Measurements from ENCODE around the gene TPK1.
"Not testable (repeated sequence)": the region's sequence is repeated elsewhere in the genome, so short reads cannot be mapped to it uniquely, and the experiment has no call there.

Gene TPK1

DNA sequence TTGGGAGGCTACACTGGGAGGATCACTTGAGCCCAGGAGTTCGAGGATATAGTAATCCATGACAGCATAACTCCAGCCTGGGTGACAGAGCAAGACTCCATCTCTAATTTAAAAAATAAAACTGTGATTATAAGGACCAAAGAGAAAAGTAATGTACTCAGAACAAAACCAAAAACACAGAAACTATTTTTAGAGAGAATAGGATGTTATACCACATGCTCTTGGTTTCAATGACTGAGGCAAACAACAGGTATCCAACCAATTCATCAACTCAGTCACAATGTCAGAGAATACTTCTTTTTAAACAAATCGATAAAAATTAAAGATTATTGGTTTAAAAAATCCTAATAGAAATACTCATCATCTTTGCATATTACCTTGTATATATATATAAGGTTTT lies 186.7 kb downstream of the TPK1 start:
- in situ Hi-C loops (cut with MboI; ENCODE audit: low sequenced_read_pairs): no loop called here

DNA sequence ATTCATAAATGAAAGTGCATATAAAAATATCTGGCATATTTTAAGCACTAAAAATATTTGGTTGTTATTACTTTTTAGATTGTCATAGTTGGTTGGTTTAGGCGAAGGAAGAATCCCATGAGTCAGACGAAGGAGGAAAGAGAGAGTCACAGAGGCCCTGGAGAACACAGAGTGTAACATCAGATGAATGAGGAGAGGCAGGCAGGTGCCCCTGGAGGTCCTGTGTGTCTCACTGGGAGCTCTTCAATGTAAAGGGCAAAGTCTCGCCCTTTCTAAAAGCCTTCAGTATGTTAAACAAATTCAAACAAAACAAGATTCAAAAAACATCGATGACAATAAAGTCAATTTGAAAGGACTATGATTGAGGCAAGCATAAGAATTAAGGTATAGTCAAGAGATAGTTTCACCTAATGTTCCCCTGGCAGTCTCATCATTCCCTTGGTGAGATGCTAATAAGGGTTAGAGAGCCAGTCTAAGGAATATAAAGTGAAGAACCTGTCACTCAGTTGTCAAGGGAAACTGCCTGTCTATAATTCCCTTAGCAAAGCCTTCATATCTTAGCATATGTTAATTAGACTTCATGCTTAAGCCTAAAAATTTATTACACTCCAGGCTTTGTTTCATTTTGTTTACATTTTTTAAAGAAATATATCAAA lies 194.3 kb downstream of the TPK1 start:
- in situ Hi-C loops (cut with MboI; ENCODE audit: low sequenced_read_pairs): no loop called here

DNA sequence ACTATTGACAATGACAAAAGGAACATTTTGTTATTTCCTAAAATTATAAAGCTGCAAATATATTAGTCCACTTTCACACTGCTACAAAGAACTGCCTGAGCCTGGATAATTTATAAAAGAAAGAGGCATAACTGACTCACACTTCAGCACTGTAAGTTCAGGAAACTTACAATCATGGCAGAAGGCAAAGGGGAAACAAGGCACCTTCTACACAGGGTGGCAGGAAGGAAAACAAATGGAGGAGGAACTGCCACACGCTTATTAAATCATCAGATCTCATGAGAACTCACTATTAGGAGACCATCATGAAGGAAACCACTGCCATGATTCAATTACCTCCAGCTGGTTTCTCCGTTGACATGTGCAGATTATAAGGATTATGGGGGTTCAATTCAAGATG lies 203.1 kb downstream of the TPK1 start:
- in situ Hi-C loops (cut with MboI; ENCODE audit: low sequenced_read_pairs): no loop called here

DNA sequence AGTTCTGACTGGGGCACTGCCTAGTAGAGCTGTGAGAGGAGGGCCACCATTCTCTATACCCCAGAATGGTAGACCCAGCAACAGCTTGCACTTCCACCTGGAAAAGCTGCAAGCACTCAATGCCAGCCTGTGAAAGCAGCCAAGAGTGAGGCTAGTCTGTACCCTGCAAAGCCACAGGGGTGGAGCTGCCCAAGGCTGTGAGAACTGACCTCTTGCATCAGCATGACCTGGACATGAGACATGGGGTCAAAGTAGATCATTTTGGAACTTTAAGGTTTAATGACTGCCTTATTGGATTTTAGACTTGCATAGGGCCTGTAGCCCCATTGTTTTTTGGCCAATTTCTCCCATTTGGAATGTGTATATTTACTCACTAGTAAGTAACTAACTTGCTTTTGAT lies 206.3 kb downstream of the TPK1 start:
- in situ Hi-C loops (cut with MboI; ENCODE audit: low sequenced_read_pairs): no loop called here

DNA sequence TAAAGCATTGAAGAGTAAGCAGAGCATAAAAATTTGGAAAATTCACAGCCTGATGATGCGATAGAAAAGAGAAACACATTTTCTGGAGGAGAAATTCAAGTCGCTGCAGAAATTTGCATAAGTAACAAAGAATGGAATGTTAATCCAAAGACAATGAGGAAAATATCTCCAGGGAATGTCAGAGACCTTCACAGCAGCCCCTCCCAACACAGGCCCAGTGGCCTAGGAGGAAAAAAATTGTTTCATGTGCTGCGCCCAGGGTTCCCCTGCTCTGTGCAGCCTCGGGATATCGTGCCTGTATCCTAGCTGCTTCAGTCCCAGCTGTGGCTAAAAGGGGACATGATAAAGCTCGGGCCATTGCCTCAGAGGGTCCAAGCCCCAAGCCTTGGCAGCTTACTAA lies 206.8 kb downstream of the TPK1 start:
- in situ Hi-C loops (cut with MboI; ENCODE audit: low sequenced_read_pairs): no loop called here

DNA sequence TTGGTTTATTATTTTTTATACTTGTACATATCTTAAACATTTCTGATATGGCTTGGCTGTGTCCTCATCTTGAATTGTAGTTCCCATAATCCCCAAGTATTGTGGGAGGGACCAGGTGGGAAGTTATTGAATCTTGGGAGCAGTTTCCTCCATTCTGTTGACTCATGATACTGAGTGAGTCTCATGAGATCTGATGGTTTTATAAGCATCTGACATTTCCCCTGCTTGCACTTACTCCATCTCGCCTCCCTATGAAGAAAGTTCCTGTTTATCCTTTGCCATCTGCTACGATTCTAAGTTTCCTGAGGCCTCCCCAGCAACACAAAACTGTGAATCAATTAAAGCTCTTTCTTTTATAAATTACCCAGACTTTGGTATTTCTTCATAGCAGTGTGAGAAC lies 207.7 kb downstream of the TPK1 start:
- in situ Hi-C loops (cut with MboI; ENCODE audit: low sequenced_read_pairs): no loop called here

DNA sequence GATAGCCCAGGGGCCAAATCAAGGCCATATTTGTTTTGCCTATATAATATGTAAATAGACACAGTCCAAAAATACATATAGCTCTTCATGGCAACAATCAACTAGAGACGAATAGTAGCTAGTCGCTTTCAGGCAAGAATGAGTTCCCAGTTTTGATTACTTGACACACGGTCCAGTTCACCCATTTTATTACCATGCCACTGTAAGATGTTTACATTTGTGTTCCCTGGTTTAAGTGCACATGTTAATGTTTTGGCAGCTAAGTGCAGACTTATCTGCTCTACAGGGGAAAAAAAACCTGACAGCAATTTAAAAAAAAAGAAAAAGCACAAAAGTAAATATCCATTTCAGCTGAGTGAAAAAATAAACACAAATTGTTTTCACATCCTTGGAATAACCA lies 213.1 kb downstream of the TPK1 start:
- in situ Hi-C loops (cut with MboI; ENCODE audit: low sequenced_read_pairs): no loop called here

DNA sequence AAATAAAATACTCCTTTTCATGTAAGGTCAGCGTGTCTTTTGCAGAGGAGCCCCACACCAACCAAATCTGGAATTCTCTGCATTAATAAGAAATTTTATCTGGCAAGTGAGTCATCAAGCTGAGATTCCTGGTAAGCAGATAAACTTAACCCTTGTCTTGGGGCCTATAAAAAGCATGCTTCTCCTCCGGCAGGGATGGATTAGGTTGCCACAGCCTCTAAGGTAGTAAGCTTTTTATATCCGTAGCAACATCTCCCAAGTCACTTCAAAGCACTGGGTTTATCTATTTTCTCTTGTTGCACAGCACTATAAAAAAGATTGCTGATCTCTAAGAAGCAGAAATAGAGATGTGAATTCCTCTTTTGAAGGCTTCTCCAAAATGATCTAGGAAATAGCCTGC lies 229.6 kb downstream of the TPK1 start:
- in situ Hi-C loops (cut with MboI; ENCODE audit: low sequenced_read_pairs): no loop called here

DNA sequence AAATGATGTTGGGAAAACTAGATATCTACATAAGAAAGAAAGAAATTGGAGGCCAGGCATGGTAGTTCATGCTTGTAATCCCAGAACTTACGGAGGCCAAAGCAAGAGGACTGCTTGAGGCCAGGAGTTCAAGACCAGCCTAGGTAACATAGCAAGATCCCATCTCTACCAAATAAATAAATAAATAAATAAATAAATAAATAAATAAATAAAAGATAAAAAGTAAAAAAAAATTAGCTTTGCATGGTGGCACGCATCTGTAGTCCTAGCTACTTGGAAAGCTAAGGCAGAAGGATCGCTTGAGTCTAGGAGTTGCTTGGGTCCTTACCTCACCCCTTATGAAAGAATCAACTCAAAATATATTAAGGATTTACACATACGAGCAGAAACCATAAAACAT lies 238.9 kb downstream of the TPK1 start:
- in situ Hi-C loops (cut with MboI; ENCODE audit: low sequenced_read_pairs): no loop called here

DNA sequence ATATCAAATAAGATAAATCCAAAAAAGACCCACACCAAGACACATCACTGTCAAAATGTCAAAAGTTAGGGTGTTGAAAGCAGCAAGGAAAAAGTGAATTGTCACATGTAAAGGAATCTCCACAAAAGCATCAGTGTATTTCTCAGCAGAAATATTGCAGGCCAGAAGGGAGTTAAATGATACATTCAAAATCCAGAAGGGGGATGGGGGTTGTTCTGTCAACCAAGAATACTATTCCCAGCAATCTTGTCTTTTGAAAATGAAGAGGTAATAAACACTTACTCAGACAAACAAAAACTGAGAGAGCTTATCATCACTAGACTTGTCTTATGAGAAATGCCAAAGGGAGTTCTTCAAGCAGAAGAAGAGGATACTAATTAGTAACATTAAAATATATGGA lies 241.3 kb downstream of the TPK1 start:
- in situ Hi-C loops (cut with MboI; ENCODE audit: low sequenced_read_pairs): no loop called here

DNA sequence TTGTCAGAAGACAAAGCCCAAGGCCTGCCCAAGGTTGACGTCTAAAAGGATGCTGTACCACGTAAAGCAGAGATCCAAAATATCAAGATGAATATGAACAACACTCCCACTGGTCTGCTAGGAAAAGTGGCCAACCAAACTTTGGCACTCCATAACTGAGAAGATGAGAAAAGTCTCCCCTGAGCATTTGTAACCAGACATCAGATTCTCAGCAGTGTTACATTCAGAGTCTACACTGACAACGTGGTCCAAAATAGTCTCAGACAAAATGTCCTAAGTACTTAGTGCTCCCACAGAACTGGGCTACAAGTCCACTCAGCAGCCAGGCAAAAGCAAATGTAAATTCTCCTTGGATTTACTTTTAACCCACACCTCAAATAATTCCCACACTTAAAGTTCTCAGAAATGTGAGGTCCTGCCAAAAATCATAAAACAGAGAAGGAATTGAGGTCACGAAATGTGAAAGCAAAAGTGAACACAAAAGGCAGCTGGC lies 247.2 kb downstream of the TPK1 start:
- in situ Hi-C loops (cut with MboI; ENCODE audit: low sequenced_read_pairs): no loop called here

DNA sequence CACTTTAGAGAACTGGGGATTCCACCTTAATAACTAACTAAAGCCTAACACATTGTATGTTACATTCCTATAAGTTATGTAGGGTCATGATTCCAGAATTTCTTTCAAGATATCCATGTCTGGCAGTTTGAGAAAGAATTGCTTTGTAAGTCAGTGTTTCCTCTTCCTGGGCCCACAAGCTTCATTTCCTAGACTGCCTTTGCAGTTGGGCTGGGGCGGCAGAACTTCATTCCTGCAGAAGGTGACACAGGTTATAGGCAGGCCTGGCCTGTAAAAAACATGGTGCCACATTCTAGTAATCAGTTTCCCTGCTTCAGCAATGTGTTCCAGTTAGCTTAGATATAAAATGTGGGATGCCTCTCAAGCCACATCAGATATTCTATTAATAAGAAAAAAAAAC lies 248.2 kb downstream of the TPK1 start:
- in situ Hi-C loops (cut with MboI; ENCODE audit: low sequenced_read_pairs): no loop called here

DNA sequence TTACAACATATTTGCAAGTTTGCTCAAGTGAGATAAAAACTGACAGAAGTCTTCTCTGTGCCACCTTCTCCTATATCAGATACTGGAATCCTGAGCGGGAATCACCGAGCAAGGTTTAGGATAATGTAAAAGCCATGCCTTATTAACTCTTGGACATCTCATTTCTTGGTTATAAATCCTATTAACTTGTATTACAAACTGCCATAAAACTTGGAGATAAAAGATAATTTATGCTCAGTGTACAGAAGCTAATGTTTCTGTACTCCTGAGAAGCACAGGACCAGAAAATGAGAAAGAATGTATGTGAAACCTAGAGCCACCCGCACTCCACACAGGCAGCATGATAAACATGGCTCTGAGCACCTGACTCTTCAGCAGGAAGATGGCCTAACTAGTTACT lies 251.1 kb downstream of the TPK1 start:
- in situ Hi-C loops (cut with MboI; ENCODE audit: low sequenced_read_pairs): no loop called here

DNA sequence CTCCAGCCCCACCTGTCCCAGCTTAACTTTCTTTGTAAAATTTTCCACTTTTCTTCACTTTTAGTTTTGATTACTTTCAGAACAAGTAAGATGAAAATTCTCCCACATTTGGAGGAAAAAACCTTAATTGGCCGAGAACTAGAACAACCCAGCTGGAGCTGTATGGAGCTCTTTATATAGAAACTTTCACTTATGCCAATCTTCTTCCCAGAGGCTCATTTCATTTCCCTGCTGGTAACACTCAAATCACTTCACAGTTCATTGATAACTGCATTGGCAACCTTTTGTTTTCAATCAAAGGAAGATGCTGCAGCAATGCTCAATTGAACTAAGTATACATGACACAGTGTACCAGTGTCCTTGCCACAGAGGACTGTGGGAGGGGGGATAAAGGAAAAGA lies 256.2 kb downstream of the TPK1 start:
- in situ Hi-C loops (cut with MboI; ENCODE audit: low sequenced_read_pairs): no loop called here

DNA sequence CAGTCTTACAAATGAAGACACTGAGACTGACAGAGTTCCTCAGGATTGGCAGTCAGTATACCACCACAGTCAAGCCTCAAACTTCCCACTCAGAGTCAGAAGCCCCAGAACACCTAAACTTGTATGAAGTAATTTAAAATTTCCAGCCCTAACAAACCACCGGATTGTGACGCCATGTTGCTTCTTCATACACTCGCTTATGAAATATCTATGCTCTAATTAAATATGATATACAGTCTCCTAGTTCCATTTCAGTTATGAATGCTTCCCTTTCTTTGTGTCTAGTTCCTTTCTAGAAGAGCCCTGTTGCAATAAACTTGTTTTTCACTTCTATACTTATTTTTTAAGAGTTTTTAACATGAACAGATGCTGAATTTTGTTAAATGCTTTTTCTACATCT lies 260.4 kb downstream of the TPK1 start:
- in situ Hi-C loops (cut with MboI; ENCODE audit: low sequenced_read_pairs): no loop called here

DNA sequence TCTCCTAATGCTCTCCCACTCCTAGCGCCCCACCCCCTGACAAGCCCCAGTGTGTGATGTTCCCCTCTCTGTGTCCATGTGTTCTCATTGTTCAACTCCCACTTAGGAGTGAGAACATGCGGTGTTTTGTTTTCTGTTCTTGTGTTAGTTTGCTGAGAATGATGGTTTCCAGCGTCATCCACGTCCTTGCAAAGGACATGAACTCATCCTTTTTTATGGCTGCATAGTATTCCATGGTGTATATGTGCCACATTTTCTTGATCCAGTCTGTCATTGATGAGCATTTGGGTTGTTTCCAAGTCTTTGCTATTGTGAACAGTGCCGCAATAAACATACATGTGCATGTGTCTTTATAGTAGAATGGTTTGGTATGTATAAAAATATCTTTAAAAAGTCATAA lies 261.1 kb downstream of the TPK1 start:
- in situ Hi-C loops (cut with MboI; ENCODE audit: low sequenced_read_pairs): not testable (repeated sequence)

DNA sequence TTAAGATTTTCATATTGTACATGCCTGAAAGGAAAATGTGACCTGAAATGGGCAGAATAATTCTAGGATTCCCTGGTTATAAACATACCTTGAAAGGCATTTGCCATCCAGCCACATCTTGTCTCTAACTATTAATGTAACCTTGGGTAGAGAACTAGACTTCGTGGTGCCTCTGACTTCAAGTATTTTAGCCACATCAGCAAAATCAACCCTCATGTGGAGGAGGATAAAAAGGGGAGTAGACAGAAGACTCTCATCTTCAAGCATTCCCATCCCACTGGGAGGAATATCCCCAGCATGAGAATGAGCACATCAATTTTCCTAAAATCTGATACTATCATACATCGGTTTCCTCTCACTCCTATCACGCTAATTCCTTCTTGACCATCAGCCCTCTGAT lies 267.6 kb downstream of the TPK1 start:
- in situ Hi-C loops (cut with MboI; ENCODE audit: low sequenced_read_pairs): no loop called here

DNA sequence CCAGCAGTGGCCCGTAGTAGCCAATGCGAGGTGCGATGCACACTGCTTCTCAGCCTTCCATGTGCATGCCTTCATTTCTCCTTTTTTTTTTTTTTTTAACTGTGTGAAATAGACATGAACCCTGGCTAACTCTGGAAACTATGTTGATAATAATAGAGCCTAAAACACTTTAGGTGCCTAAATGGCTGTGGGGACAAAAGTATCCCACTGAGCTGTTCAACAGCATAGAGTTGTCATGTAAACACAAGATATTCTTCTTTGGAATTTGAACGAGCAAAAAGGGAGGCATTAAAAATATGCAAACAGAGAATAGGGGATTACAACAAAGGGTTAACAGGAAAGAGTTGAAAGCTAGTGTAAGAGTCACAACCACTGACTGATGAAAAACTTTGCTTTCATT lies 270.3 kb downstream of the TPK1 start:
- in situ Hi-C loops (cut with MboI; ENCODE audit: low sequenced_read_pairs): no loop called here

DNA sequence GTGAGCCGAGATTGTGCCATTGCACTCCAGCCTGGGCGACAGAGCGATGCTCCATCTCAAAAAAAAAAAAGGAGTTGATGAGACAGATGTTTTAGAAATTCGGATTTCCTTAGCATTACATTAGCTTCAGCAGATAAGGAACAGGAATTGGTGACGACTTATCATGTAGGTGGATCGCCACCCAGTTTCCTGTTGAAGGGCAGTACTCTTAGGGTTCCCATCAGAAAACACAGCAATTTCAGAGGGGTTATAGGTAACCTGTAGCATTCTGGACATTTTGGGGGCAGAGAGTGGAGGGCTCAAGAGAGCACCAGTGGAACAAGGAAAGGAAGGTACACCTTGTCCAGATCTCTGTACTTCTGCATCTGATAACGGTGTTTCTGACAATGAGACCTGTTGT lies 286.0 kb downstream of the TPK1 start:
- in situ Hi-C loops (cut with MboI; ENCODE audit: low sequenced_read_pairs): no loop called here

DNA sequence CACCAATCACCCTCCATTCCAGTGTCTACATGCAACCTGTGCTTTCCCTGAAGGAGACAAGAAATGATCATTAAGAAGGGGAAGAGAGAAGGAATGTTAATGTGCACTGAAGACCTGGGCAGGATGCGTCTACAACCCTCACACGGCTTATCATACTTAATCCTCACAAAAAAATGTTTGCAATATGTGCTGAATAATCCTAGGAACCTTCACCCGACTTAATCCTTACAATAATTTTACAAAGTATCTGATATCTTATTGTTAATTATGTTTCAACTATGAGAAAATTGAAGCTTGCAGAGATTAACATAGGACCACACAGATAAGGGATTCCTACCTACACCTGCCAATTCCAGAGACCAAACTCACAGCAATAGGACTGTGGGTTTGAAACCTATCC lies 287.3 kb downstream of the TPK1 start:
- in situ Hi-C loops (cut with MboI; ENCODE audit: low sequenced_read_pairs): no loop called here

DNA sequence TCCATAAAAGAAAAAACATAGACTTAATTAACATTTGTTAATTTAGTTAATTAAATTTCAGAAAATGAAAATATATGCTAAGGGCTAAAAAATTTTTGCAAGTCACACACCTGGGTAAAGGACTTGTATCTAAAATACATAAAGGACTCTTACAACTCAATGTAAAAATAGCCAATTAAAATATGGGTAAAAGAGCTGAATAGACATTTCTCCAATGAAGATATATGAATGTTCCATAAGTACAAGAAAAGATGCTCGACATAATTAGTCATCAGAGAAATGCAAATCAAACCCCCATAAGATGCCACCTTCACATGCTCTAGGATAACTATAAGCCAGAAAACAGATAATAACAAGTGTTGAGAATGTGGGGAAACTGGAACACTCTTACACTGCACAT lies 288.0 kb downstream of the TPK1 start:
- in situ Hi-C loops (cut with MboI; ENCODE audit: low sequenced_read_pairs): no loop called here

DNA sequence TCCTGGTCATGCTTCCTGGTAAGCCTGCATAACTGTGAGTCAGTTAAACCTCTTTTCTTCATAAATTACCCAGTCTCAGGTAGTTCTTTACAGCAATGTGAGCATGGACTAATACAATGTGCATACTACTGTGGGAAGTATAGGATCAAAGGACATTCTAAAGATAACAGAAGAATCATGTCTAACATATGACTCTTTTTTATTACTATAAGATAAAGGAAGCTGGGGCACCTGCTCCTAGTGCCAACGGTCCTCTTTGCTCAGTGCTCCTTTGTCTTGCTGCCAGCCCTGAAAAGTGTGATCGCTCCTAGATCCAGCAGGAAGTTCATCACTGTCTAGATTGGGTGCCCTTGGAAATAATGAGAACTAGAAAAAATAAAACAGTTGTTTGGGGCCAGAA lies 289.1 kb downstream of the TPK1 start:
- in situ Hi-C loops (cut with MboI; ENCODE audit: low sequenced_read_pairs): no loop called here

DNA sequence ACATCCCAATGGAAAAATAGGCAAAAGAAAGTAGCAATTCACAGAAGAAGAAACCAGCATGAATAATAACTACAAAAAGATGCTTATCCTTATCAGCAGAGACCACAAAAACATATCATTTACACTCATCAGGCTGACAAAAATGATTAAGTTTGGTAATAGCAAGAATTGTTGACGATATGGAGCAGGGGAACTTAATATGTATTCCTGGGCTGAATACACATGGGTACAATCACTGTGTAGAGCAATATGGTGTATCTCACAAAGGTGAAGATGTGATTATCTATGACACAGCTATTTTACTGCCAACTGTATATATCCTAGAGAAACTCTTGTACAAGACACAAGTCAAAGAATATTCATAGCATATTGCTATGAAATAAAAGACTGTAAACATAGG lies 290.5 kb downstream of the TPK1 start:
- in situ Hi-C loops (cut with MboI; ENCODE audit: low sequenced_read_pairs): no loop called here

All from HL-60/S4 treated with retinoic acid at 250 ng/mL for 4 days and 3 days (cell line).